ENCODE results near the gene CNTNAP2.

CNTNAP2 gene

GRCh38 chr7:146319629-146320028 lies 203.0 kb downstream of the CNTNAP2 start:
- peak; percentile 46 for DNase-seq

GRCh38 chr7:146321301-146321700 lies 204.7 kb downstream of the CNTNAP2 start:
- no peak for DNase-seq

DNA sequence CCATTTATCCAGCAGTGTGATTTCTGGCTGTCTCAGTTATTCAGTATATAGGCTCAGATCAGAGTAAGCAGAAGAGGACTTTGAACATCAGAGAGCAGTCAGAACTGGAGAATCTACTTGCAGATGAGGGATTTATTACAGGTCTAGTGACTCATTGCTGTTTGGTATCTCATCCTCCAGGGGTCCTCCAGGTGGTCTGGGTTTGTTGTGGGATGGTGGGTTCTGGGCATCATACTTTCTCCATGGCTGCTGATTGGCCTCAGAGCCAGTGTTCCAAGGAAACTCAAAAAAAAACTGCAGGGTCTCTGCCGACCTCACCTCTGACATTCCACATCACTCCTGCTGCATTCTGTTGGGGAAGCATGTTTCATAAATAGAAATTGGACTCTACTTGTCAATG lies 214.8 kb downstream of the CNTNAP2 start:
- no peak for DNase-seq

DNA sequence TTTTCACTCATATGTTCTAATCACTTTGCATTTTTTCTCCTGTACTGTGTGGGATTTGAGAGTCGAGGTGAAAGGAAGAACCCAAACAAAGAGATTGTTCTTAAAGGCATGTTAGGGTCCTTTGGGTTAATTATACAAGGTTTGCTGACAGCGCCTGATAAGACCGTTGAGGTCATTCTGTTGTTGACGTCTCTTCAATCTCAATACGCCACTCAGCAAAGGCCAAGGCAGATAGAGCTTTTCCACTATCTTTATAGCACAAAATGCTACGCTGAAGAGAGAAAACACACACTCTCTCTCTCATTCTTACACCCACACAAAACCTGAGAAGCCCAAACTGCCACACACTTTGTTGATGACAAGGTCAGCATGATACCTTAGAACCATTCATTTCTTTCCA lies 228.7 kb downstream of the CNTNAP2 start:
- DNase-seq = no peak

- no peak for DNase-seq
Observed at GRCh38 chr7:146346096-146346495, 229.5 kb downstream of the CNTNAP2 start.

- no peak for DNase-seq
Observed at GRCh38 chr7:146355216-146355615, 238.6 kb downstream of the CNTNAP2 start.

GRCh38 chr7:146359176-146359575 lies 242.6 kb downstream of the CNTNAP2 start:
- DNase-seq = no peak

GRCh38 chr7:146366938-146367337 lies 250.3 kb downstream of the CNTNAP2 start:
- DNase-seq = no peak

GRCh38 chr7:146370171-146370570 lies 253.6 kb downstream of the CNTNAP2 start:
- DNase-seq = no peak

DNA sequence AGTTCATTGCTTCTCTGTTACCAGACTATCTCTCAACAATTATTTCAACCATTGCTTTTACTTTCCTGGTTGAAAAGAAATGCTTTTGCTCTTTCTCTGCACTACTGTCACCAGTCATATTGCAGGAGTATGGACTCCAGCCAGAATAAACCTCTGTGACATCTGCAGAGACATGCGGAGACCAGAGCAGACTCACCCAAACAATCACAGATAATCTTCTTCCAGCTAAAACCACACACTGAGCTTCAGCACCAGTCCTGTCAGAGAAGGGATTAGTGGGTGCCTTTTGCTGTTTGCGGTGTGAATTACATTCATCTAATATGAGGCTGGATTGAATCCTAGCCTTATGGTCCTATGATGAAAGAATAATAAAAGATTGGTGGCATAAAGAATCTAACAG lies 258.6 kb downstream of the CNTNAP2 start:
- peak; percentile 25 for DNase-seq

DNA sequence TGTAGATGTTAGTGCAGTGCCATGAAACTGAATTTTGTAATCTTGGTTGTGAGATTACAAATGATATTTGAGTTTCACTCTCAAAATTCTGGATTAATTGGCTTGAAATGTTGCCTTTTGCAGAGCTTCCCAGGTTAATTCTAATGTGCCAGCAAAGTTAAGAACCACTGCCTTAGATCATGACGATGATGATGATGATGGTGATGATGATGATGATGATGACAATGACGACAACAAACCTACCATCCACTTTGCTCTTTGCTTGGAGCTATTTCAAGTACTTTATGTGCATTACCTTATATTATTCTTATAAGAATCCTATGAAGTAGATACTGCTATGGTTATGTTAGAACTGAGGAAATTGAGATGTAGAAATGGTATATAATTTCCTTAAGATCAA lies 261.6 kb downstream of the CNTNAP2 start:
- no peak for DNase-seq

- no peak for DNase-seq
Observed at GRCh38 chr7:146387140-146387539, 270.5 kb downstream of the CNTNAP2 start.

GRCh38 chr7:146388928-146389327 lies 272.3 kb downstream of the CNTNAP2 start:
- no peak for DNase-seq

GRCh38 chr7:146393346-146393745 lies 276.7 kb downstream of the CNTNAP2 start:
- no peak for DNase-seq

- no peak for DNase-seq
Observed at GRCh38 chr7:146397141-146397540, 280.5 kb downstream of the CNTNAP2 start.

DNA sequence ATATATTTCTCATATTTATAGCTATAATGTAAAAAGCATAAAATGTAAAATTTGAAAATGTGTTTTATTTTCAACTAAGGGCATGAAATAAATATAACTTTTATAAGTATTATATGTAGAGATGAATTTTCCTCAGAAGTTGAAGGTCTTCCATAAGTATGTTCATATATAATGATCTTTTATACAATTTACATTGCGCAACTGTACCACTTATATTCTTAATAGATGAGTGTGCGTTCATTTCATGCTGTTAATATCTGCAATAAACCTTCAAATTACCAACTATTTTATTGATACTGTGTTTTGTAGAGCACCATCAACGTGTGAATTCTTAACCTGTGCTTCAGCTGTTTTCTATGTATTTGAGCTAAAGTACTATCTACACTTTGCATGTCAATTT lies 285.3 kb downstream of the CNTNAP2 start:
- no peak for DNase-seq

GRCh38 chr7:146405737-146406136 lies 289.1 kb downstream of the CNTNAP2 start:
- DNase-seq = no peak

DNA sequence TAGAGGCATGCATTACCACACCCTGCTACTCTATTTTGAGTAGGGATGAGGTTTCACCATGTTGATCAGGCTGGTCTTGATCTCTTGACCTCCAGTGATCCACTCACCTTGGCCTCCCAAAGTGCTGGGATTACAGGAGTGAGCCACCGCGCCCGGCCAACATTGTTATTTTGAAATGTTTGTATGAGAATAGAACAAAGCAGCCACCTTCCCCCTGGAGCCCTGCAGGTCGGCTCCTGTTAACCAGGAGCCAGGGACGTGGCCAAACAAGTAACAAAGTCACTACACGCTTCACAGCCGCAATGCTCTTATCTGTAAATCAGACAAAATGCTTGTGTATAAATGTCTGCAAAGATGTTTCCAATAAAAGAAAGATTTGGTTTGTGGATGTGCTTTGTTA lies 295.4 kb downstream of the CNTNAP2 start:
- no peak for DNase-seq

- no peak for DNase-seq
Observed at GRCh38 chr7:146412781-146413180, 296.2 kb downstream of the CNTNAP2 start.

- DNase-seq = no peak
Observed at GRCh38 chr7:146414373-146414772, 297.8 kb downstream of the CNTNAP2 start.

DNA sequence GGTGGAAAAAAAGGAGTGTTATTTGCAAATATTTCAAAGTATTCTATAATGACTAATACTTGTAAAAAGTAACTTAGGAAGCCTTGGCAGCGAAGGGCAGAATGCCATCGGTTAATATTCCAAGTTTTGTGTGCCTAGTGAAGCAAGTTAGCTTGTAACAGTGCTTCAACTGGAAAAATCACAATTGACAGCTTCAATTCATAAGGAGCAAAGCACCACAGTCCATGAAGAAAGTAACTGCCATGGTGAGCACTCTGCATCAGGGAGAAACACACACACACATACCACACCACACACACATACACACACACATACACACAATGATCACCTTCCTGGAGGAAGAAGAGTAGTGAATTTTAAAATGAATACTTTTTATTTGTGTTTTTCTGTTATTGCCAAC lies 298.3 kb downstream of the CNTNAP2 start:
- DNase-seq = peak; percentile 57

GRCh38 chr7:146417176-146417575 lies 300.6 kb downstream of the CNTNAP2 start:
- DNase-seq = no peak

- DNase-seq = no peak
Observed at GRCh38 chr7:146423446-146423845, 306.8 kb downstream of the CNTNAP2 start.

GRCh38 chr7:146424084-146424483 lies 307.5 kb downstream of the CNTNAP2 start:
- no peak for DNase-seq

- peak; percentile 13 for DNase-seq
Observed at GRCh38 chr7:146433501-146433900, 316.9 kb downstream of the CNTNAP2 start.

- no peak for DNase-seq
Observed at GRCh38 chr7:146443102-146443501, 326.5 kb downstream of the CNTNAP2 start.
